CD14-positive monocyte (primary cell): ENCODE results near the gene CHRM5. TPM values are rescaled to one million over a fixed set of nuclear protein-coding genes. Genes with fewer than 3 reads are reported as not detected.

Experiments used
- DNase-seq, 3 donors: peaks; one replicate each; pipeline ENCODE4 v3.0.0-alpha.2; 2011 to 2022
- H2AFZ ChIP-seq: 2 replicates; pipeline ENCODE4 v1.6.0; 2012; ENCODE audit warnings: mild to moderate bottlenecking, low read depth, low read length, inconsistent platforms; ENCODE audit not compliant: insufficient read depth, poor library complexity, severe bottlenecking
- H3K27ac ChIP-seq, 2 donors: 1 replicate in 1 of 2; 2 replicates in 1 of 2; pipeline ENCODE4 v1.5.1; 2012 to 2013; ENCODE audit warnings: low read length in 2 of 2, control low read depth in 1 of 2, inconsistent platforms in 1 of 2, low read depth in 1 of 2, mild to moderate bottlenecking in 1 of 2
- H3K27me3 ChIP-seq, 2 donors: one replicate each; pipeline versions ENCODE4 v1.6.0 to v1.6.1; 2011 to 2013; ENCODE audit warnings: low read length in 2 of 2; ENCODE audit not compliant: control insufficient read depth in 2 of 2, insufficient read depth in 2 of 2
- H3K36me3 ChIP-seq, 2 donors: replicated peaks in 1 of 2; 1 replicate in 1 of 2; 2 replicates in 1 of 2; pipeline versions ENCODE4 v1.5.1 to v1.6.1; 2012 to 2013; ENCODE audit warnings: low read length in 2 of 2, control low read depth in 1 of 2, inconsistent platforms in 1 of 2, mild to moderate bottlenecking in 1 of 2; ENCODE audit not compliant: insufficient read depth in 2 of 2, control insufficient read depth in 1 of 2
- H3K4me1 ChIP-seq, 2 donors: 1 replicate in 1 of 2; 2 replicates in 1 of 2; pipeline versions ENCODE4 v1.5.1 to v1.6.1; 2012 to 2013; ENCODE audit warnings: low read length in 2 of 2, control low read depth in 1 of 2, inconsistent platforms in 1 of 2, mild to moderate bottlenecking in 1 of 2, moderate library complexity in 1 of 2; ENCODE audit not compliant: insufficient read depth in 2 of 2, control insufficient read depth in 1 of 2
- H3K4me2 ChIP-seq: replicated peaks from 2 replicates; pipeline ENCODE3; 2012; ENCODE audit warnings: low read length, moderate library complexity, mild to moderate bottlenecking; ENCODE audit not compliant: poor library complexity, severe bottlenecking; ENCODE audit errors: extremely low read depth
- H3K4me3 ChIP-seq, 3 experiments: fragments of 200-600 bp in 1 of 3; sonication (generic) in 1 of 3; replicated peaks in 1 of 3; 1 replicate in 2 of 3; 2 replicates in 1 of 3; pipeline ENCODE4 v1.5.1; 2011 to 2013; ENCODE audit warnings: low read length in 3 of 3, mild to moderate bottlenecking in 3 of 3, control low read depth in 2 of 3, low read depth in 2 of 3, inconsistent platforms in 1 of 3, moderate library complexity in 1 of 3
- H3K79me2 ChIP-seq: 2 replicates; pipeline ENCODE4 v1.6.0; 2012; ENCODE audit warnings: mild to moderate bottlenecking, control low read depth, inconsistent platforms, low read length, moderate library complexity; ENCODE audit not compliant: insufficient read depth
- H3K9ac ChIP-seq: 2 replicates; pipeline ENCODE4 v1.6.0; 2017; ENCODE audit warnings: low read length, mild to moderate bottlenecking; ENCODE audit not compliant: insufficient read depth, poor library complexity, severe bottlenecking
- H3K9me3 ChIP-seq, 2 donors: replicated peaks in 1 of 2; 1 replicate in 1 of 2; 2 replicates in 1 of 2; pipeline versions ENCODE4 v1.5.1 to v1.6.1; 2012 to 2013; ENCODE audit warnings: low read length in 2 of 2, control low read depth in 1 of 2; ENCODE audit not compliant: control insufficient read depth in 1 of 2, insufficient read depth in 1 of 2
- H4K20me1 ChIP-seq: 2 replicates; pipeline ENCODE4 v1.6.0; 2012; ENCODE audit warnings: mild to moderate bottlenecking, low read length, control low read depth, moderate library complexity; ENCODE audit not compliant: insufficient read depth
- H3K27ac Mint-ChIP-seq, 7 donors: one replicate each; pipeline ENCODE4 v1.8.0; 2020; ENCODE audit warnings: mild to moderate bottlenecking in 7 of 7, mixed read lengths in 7 of 7, moderate library complexity in 6 of 7, inconsistent platforms in 2 of 7
- H3K27me3 Mint-ChIP-seq, 3 donors: one replicate each; pipeline ENCODE4 v1.8.0; 2021 to 2022; ENCODE audit warnings: low read depth in 3 of 3, mild to moderate bottlenecking in 3 of 3, mixed read lengths in 3 of 3, moderate library complexity in 3 of 3, inconsistent platforms in 1 of 3
- H3K36me3 Mint-ChIP-seq, 2 donors: one replicate each; pipeline ENCODE4 v1.8.0; 2020; ENCODE audit warnings: mixed read lengths in 2 of 2, inconsistent platforms in 1 of 2, mild to moderate bottlenecking in 1 of 2
- H3K4me1 Mint-ChIP-seq: one replicate; pipeline ENCODE4 v1.8.0; 2020; ENCODE audit warnings: mild to moderate bottlenecking, mixed read lengths
- H3K4me3 Mint-ChIP-seq, 2 donors: one replicate each; pipeline ENCODE4 v1.8.0; 2020; ENCODE audit warnings: mild to moderate bottlenecking in 2 of 2, mixed read lengths in 2 of 2, moderate library complexity in 1 of 2
- H3K9me3 Mint-ChIP-seq, 7 donors: one replicate each; pipeline ENCODE4 v1.8.0; 2020 to 2022; ENCODE audit warnings: mixed read lengths in 7 of 7, mild to moderate bottlenecking in 6 of 7, moderate library complexity in 6 of 7, inconsistent platforms in 2 of 7
- WGBS: methylation state at CpG from one replicate; pipeline ENCODE4 v1.1.5; 2013; ENCODE audit warnings: missing lambda C conversion rate; ENCODE audit not compliant: insufficient coverage; 5-methylcytosine and 5-hydroxymethylcytosine counted together
- intact Hi-C, 2 donors: fragments of 100-400 bp; cut with micrococcal nuclease; formaldehyde crosslinking; loops; one replicate each; pipeline versions ENCODE4 v1.15.0 to v1.15.1; 2023
- polyA minus RNA-seq: library from RNA; depleted of rRNA, polyadenylated mRNA; stranded (reverse); fragments of >200 nt; gene quantifications from 2 replicates; pipeline ENCODE4 v1.2.3, GENCODE V29; 2012
- polyA plus RNA-seq, 3 donors: library from polyadenylated mRNA; depleted of rRNA in 1 of 3; unstranded in 2 of 3; stranded (reverse) in 1 of 3; fragments of 300-500 nt in 2 of 3; fragments of >200 nt in 1 of 3; fragmentation: Illumina TruSeq in 2 of 3; gene quantifications; 1 replicate in 2 of 3; 2 replicates in 1 of 3; pipeline ENCODE4 v1.2.3, GENCODE V29; 2012 to 2021
- total RNA-seq, 12 experiments: library from RNA in 1 of 12; stranded (reverse) in 1 of 12; fragments of 120-200 nt in 1 of 12; gene quantifications; one replicate each; pipeline ENCODE4 v1.2.4 and lab custom pipeline; 2013 to 2026; ENCODE audit warnings: mixed read lengths in 6 of 12, inconsistent platforms in 1 of 12
- TF ChIP-seq, protein P1 (sequence below): fragments of 200-600 bp; IDR thresholded peaks from one replicate; pipeline ENCODE4 v1.8.0; 2022; ENCODE audit warnings: antibody characterized with exemption, mild to moderate bottlenecking

CHRM5 gene, protein sequence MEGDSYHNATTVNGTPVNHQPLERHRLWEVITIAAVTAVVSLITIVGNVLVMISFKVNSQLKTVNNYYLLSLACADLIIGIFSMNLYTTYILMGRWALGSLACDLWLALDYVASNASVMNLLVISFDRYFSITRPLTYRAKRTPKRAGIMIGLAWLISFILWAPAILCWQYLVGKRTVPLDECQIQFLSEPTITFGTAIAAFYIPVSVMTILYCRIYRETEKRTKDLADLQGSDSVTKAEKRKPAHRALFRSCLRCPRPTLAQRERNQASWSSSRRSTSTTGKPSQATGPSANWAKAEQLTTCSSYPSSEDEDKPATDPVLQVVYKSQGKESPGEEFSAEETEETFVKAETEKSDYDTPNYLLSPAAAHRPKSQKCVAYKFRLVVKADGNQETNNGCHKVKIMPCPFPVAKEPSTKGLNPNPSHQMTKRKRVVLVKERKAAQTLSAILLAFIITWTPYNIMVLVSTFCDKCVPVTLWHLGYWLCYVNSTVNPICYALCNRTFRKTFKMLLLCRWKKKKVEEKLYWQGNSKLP
- total RNA-seq (2013), result not detected
- polyA plus RNA-seq (not detected), polyA minus RNA-seq (not detected in 2 replicates), total RNA-seq (lab: John Stamatoyannopoulos, UW) (0 to 2.1 (median 0.06) reads per million in 11 experiments)

DNA sequence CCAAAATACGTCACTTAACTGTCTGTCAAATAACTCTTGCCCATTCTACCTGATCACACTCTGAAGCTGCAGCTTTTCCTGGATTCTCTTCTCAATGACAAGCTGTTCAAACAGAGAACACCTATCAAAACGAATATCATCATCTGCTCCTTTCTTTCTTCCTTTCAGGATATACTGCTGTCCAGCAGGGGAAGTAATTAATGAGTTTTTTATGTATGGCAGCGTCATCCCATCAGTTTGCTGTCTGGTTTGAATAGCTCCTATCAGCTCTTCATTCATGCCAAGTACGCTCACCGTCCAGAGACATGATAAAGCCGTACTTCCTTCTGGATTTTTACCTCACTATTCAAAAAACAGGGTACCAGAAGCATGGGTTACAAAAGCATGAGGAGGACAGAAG is at the start of gene CHRM5:
Gene CHRM5 (plus strand): TSS at position 274 of the 400 bp plus-strand sequence. CDS start 94,221 bp downstream, outside the sequence.
- Histone ChIP-seq H4K20me1 (no peaks in the 10 kb centered on the region), H3K4me1 (no peaks in the 10 kb centered on the region), H3K4me3 (no peak within 1 kb of the TSS), H3K27me3 (no peaks in the 10 kb centered on the region), H3K9me3 (no peaks in the 10 kb centered on the region), H3K4me2 (no peak within 1 kb of the TSS), H3K9ac (no peak within 1 kb of the TSS), H3K27ac (no peak within 1 kb of the TSS), H2AFZ (no peak within 1 kb of the TSS), H3K36me3 (no peaks in the 10 kb centered on the region), H3K79me2 (no peaks in the 10 kb centered on the region)
- H3K27me3 Mint-ChIP-seq, result no peaks in the 10 kb centered on the region
- 100% methylated on average over 1 of the region's 6 CpGs for WGBS
- no peaks in the 10 kb centered on the region for H3K4me1 Mint-ChIP-seq
- H3K27ac Mint-ChIP-seq, result no peak within 1 kb of the TSS
- TF ChIP-seq, protein P1, sequence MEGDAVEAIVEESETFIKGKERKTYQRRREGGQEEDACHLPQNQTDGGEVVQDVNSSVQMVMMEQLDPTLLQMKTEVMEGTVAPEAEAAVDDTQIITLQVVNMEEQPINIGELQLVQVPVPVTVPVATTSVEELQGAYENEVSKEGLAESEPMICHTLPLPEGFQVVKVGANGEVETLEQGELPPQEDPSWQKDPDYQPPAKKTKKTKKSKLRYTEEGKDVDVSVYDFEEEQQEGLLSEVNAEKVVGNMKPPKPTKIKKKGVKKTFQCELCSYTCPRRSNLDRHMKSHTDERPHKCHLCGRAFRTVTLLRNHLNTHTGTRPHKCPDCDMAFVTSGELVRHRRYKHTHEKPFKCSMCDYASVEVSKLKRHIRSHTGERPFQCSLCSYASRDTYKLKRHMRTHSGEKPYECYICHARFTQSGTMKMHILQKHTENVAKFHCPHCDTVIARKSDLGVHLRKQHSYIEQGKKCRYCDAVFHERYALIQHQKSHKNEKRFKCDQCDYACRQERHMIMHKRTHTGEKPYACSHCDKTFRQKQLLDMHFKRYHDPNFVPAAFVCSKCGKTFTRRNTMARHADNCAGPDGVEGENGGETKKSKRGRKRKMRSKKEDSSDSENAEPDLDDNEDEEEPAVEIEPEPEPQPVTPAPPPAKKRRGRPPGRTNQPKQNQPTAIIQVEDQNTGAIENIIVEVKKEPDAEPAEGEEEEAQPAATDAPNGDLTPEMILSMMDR, result no peak
- H3K36me3 Mint-ChIP-seq, result no peaks in the 10 kb centered on the region
- no peaks in the 10 kb centered on the region for H3K9me3 Mint-ChIP-seq
- H3K4me3 Mint-ChIP-seq, result no peak within 1 kb of the TSS
- DNase-seq, result no peak
- intact Hi-C loops, result no loop called here

DNA sequence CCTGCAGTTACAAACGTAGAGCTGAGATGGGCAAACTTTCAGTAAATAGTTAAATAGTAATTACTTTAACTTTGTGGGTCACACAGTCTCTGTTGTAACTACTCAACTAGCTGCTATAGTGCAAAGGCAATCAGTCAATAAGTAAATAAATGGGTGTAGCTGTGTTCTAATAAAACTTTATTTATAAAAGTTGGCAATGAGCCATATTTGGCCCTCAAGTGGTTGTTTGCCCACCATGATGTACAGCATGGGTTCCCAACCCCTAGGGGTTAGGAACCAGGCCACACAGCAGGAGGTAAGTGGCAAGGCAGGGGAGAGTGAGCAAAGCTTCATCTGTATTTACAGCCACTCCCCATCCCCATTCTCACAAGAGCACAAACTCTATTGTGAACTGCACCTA is 44.9 kb upstream of the CHRM5 start:
- no peak overlapping the region for H3K4me3 Mint-ChIP-seq

More for the DNA sequence above, 44.9 kb upstream of the CHRM5 start:
- no peaks in the 10 kb centered on the region for H3K4me1 Mint-ChIP-seq
- TF ChIP-seq, protein P1, result no peak
- Histone ChIP-seq H3K27ac (no peak overlapping the region), H3K36me3 (no peaks in the 10 kb centered on the region), H3K9me3 (no peaks in the 10 kb centered on the region), H4K20me1 (no peaks in the 10 kb centered on the region), H2AFZ (no peak overlapping the region), H3K4me1 (no peaks in the 10 kb centered on the region), H3K79me2 (no peaks in the 10 kb centered on the region), H3K4me3 (no peak overlapping the region), H3K27me3 (no peaks in the 10 kb centered on the region), H3K9ac (no peak overlapping the region), H3K4me2 (no peak overlapping the region)
- H3K27ac Mint-ChIP-seq, result no peak overlapping the region
- DNase-seq, result no peak
- H3K9me3 Mint-ChIP-seq, result no peaks in the 10 kb centered on the region
- no peaks in the 10 kb centered on the region for H3K36me3 Mint-ChIP-seq
- WGBS, result no CpG with 5 or more reads among the region's 1 CpG
- intact Hi-C loops, result no loop called here
- peaks cover 0 to 4% (median 0%) of the 10 kb centered on the region in 3 donors for H3K27me3 Mint-ChIP-seq
